Gastrocnemius medialis (tissue), 4 donors: ENCODE results near the gene PRKN. TPM values are rescaled to one million over a fixed set of nuclear protein-coding genes. Genes with fewer than 3 reads are reported as not detected.

Source experiments
- ATAC-seq, 2 donors: fragments of 150-250 bp; one replicate each; pipeline ENCODE4 v1.9.1; 2016
- DNase-seq, 2 donors: peaks; one replicate each; pipeline ENCODE4 v3.0.0-alpha.2; 2019
- H3K27ac ChIP-seq, 4 donors: fragments of 200-600 bp; sonication (generic); 1 replicate in 1 of 4; 2 replicates in 3 of 4; pipeline ENCODE4 v1.5.1; 2016 to 2018; ENCODE audit warnings: mild to moderate bottlenecking in 2 of 4, moderate library complexity in 1 of 4
- H3K27me3 ChIP-seq, 3 donors: fragments of 200-600 bp; sonication (generic) in 2 of 3; 1 replicate in 1 of 3; 2 replicates in 2 of 3; pipeline versions ENCODE4 v1.5.1 to v1.6.0; 2016 to 2019; ENCODE audit warnings: mild to moderate bottlenecking in 1 of 3, moderate library complexity in 1 of 3
- H3K36me3 ChIP-seq, 2 donors: fragments of 200-600 bp; sonication (generic) in 1 of 2; one replicate each; pipeline ENCODE4 v1.5.1; 2017 to 2018
- H3K4me1 ChIP-seq, 2 donors: fragments of 200-600 bp; sonication (generic) in 1 of 2; one replicate each; pipeline ENCODE4 v1.5.1; 2016 to 2017; ENCODE audit warnings: mild to moderate bottlenecking in 2 of 2
- H3K4me3 ChIP-seq, 4 donors: fragments of 200-600 bp; sonication (generic) in 3 of 4; 1 replicate in 1 of 4; 2 replicates in 3 of 4; pipeline ENCODE4 v1.5.1; 2016 to 2019; ENCODE audit warnings: mild to moderate bottlenecking in 2 of 4
- H3K9me3 ChIP-seq, 3 donors: fragments of 200-600 bp; sonication (generic) in 2 of 3; 1 replicate in 1 of 3; 2 replicates in 2 of 3; pipeline ENCODE4 v1.5.1; 2016 to 2019
- POLR2A ChIP-seq, 2 donors: fragments of 450-650 bp; IDR thresholded peaks; one replicate each; pipeline ENCODE4 v1.6.1; 2017; ENCODE audit warnings: antibody characterized with exemption in 2 of 2, mild to moderate bottlenecking in 2 of 2, moderate library complexity in 2 of 2
- in situ Hi-C, 4 donors: fragments of 200-750 bp; cut with MboI; loops; one replicate each; pipeline versions ENCODE4 v1.15.0 to v1.8.0; 2017; ENCODE audit warnings: low sequenced_read_pairs in 4 of 4
- intact Hi-C: fragments of 100-400 bp; cut with DNase I; formaldehyde crosslinking; loops from one replicate; pipeline ENCODE4 v1.15.1; 2023; ENCODE audit warnings: low total_unique reads
- total RNA-seq, 4 donors: library from RNA; depleted of rRNA; stranded (reverse); fragments of >200 nt; gene quantifications; one replicate each; pipeline versions ENCODE4 v1.1.0 to v1.2.3, GENCODE V29; 2016
- TF ChIP-seq, protein P1 (sequence below), 5 experiments: fragments of 450-650 bp in 3 of 5; fragments of 200-600 bp in 2 of 5; sonication (generic) in 2 of 5; IDR thresholded peaks in 4 of 5; conservative IDR thresholded peaks in 1 of 5; 1 replicate in 4 of 5; 2 replicates in 1 of 5; pipeline ENCODE4 v1.5.1; 2016 to 2019; ENCODE audit warnings: antibody characterized with exemption in 5 of 5, mild to moderate bottlenecking in 3 of 5, moderate library complexity in 3 of 5

Gene PRKN
- total RNA-seq, 4 donors from 2014 or later = 8.4 to 21.6 (median 13.7) TPM

DNA sequence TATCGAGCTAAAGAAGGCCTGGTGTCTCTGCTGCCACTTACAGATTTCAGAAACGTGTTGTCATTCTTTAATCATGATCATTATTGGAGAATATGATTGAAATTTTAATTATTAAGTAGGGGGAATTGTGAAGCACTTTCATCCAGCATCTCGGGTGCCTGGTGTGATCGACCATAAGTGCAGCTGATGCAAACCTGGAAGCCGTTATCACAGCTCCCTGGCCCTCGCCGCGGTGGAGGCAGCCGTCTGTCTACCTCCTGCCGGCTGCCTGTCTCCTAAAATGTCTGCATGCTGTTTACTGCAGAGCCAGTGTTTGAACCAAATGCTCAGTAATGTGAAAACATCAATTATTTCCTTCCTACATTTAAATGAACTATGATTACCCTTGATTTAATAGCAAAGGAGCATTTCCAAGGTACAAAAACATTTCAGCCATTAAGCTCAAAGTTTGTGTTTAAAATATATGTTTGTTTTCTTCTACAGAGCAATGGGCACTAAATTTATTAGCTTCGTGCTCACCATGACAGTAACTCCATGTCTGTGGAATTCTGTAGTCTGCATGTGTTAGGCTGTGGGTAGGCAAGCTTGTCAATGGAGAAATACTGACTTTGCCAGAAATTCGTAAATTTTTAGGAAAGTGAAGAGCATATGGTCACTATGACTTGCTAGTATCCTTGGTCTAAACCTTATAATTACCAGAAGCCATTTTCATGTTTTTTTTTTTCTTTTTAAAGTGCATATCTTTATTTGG is 1269.2 kb downstream of the PRKN start:
- in situ Hi-C loops (no loop called here), intact Hi-C loops (no loop called here)
- Histone ChIP-seq H3K36me3 (no peaks in the 10 kb centered on the region), H3K9me3 (no peaks in the 10 kb centered on the region), H3K27me3 (no peaks in the 10 kb centered on the region), H3K4me1 (no peaks in the 10 kb centered on the region), H3K4me3 (no peak overlapping the region), H3K27ac (no peak overlapping the region)
- DNase-seq (no peak), ATAC-seq (no peak)
- TF ChIP-seq, protein P1, sequence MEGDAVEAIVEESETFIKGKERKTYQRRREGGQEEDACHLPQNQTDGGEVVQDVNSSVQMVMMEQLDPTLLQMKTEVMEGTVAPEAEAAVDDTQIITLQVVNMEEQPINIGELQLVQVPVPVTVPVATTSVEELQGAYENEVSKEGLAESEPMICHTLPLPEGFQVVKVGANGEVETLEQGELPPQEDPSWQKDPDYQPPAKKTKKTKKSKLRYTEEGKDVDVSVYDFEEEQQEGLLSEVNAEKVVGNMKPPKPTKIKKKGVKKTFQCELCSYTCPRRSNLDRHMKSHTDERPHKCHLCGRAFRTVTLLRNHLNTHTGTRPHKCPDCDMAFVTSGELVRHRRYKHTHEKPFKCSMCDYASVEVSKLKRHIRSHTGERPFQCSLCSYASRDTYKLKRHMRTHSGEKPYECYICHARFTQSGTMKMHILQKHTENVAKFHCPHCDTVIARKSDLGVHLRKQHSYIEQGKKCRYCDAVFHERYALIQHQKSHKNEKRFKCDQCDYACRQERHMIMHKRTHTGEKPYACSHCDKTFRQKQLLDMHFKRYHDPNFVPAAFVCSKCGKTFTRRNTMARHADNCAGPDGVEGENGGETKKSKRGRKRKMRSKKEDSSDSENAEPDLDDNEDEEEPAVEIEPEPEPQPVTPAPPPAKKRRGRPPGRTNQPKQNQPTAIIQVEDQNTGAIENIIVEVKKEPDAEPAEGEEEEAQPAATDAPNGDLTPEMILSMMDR (IDR thresholded peaks at IDR 0.05 in 4 of 5, conservative IDR thresholded peaks at IDR 0.05 in 1 of 5) = no peak
- no peak for TF ChIP-seq POLR2A (IDR thresholded peaks at IDR 0.05)

DNA sequence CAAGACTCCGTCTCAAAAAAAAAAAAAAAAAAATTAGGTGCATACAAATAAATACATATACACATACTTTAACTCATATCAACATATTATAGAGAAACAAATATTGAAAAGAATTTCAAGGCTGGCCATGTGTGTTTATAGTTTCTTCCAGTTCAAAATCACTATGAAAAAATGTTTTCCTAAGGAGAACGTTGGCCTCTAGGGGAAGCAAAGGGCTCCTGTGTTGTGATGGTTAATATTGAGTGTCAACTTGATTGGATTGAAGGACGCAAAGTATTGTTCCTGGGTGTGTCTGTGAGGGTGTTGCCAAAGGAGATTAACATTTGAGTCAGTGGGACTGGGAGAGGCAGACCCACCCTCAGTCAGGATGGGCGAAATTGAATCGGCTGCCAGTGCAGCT is 1271.7 kb downstream of the PRKN start:
- Histone ChIP-seq H3K4me1 (no peaks in the 10 kb centered on the region), H3K9me3 (no peaks in the 10 kb centered on the region), H3K36me3 (no peaks in the 10 kb centered on the region), H3K27me3 (no peaks in the 10 kb centered on the region), H3K27ac (no peak overlapping the region), H3K4me3 (no peak overlapping the region)
- ATAC-seq = no peak
- intact Hi-C loops (no loop called here), in situ Hi-C loops (no loop called here)
- TF ChIP-seq, protein P1 (IDR thresholded peaks at IDR 0.05 in 4 of 5, conservative IDR thresholded peaks at IDR 0.05 in 1 of 5) = no peak
- TF ChIP-seq POLR2A (IDR thresholded peaks at IDR 0.05) = no peak
- no peak for DNase-seq

DNA sequence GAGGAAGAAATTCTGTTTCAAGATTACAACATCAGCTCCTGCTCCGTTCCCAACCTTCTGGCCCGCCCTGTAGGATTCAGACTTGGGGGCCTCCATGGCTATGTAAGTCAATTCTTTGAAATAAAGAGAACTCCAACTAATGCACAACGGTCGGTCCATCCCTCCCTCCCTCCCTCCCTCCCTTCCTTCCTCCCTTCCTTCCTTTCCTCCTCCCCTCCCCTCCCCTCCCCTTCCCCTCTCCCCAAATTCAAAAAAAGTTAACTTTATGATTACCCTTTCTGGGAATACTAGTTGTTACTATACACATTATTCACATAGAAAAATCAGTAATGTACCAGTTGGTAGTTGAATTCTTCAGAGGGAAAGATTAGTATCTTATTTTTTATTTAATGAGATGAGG is 1274.0 kb downstream of the PRKN start:
- in situ Hi-C loops (no loop called here), intact Hi-C loops (no loop called here)
- Histone ChIP-seq H3K27ac (no peak overlapping the region), H3K4me3 (no peak overlapping the region), H3K36me3 (no peaks in the 10 kb centered on the region), H3K9me3 (no peaks in the 10 kb centered on the region), H3K27me3 (no peaks in the 10 kb centered on the region), H3K4me1 (no peaks in the 10 kb centered on the region)
- TF ChIP-seq, protein P1 (IDR thresholded peaks at IDR 0.05 in 4 of 5, conservative IDR thresholded peaks at IDR 0.05 in 1 of 5) = no peak
- no peak for TF ChIP-seq POLR2A (IDR thresholded peaks at IDR 0.05)
- DNase-seq (no peak), ATAC-seq (no peak)

DNA sequence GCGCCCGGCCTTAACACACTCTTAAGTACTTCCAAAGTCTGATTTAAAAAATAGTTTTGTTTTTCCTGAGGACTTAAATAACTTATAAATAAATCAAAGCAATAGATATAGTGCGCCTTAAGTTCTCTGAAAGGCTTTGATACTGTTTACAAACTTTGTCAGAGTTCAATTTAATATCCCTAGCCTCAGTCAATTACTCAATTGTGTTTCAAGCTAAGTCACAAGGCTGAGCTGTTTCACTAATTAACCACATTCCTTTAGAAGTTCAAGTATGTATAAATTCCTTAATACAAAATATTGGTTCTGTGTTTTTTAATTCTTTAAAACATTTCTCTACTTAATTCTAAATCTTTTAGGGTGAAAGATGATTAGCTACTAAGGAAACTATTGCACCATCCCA is 1275.3 kb downstream of the PRKN start:
- no peaks in the 10 kb centered on the region for H3K4me1 ChIP-seq
- H3K27me3 ChIP-seq = no peaks in the 10 kb centered on the region
- DNase-seq (no peak), ATAC-seq (no peak)
- in situ Hi-C loops (no loop called here), intact Hi-C loops (no loop called here)
- TF ChIP-seq POLR2A (IDR thresholded peaks at IDR 0.05) = no peak
- TF ChIP-seq, protein P1 (IDR thresholded peaks at IDR 0.05 in 4 of 5, conservative IDR thresholded peaks at IDR 0.05 in 1 of 5) = no peak
- H3K36me3 ChIP-seq = no peaks in the 10 kb centered on the region
- no peak overlapping the region for H3K4me3 ChIP-seq
- no peak overlapping the region for H3K27ac ChIP-seq
- no peaks in the 10 kb centered on the region for H3K9me3 ChIP-seq

DNA sequence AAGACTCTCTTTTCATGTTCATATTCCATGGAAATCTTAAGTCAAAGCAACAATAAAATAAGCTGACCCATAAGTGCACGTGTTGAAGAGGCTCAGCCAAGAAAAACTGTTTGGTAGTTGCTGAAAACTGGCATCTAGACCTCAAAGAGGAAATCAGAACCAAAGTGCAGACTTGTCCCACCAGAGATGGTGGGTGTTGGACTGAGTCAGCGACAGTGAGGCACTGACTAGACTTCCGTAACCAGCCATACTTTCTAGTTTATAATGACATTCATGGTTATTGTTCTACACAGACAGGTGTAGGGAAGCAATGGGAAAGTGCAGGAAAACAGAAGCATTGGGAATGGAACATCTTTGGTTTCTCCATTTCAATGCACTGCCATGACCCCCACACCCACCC is 1278.0 kb downstream of the PRKN start:
- Histone ChIP-seq H3K36me3 (no peaks in the 10 kb centered on the region), H3K27ac (no peak overlapping the region), H3K4me1 (peaks cover 0 to 7% of the 10 kb centered on the region in 2 donors), H3K4me3 (no peak overlapping the region), H3K27me3 (no peaks in the 10 kb centered on the region), H3K9me3 (no peaks in the 10 kb centered on the region)
- intact Hi-C loops (no loop called here), in situ Hi-C loops (no loop called here)
- ATAC-seq = no peak
- TF ChIP-seq POLR2A (IDR thresholded peaks at IDR 0.05) = no peak
- TF ChIP-seq, protein P1 (IDR thresholded peaks at IDR 0.05 in 4 of 5, conservative IDR thresholded peaks at IDR 0.05 in 1 of 5) = no peak
- DNase-seq = no peak
